Left lung (tissue), 10 donors: ENCODE results near the gene ZNF71. TPM values are rescaled to one million over a fixed set of nuclear protein-coding genes. Genes with fewer than 3 reads are reported as not detected.
"Not testable (repeated sequence)": the region's sequence is repeated elsewhere in the genome, so short reads cannot be mapped to it uniquely, and the experiment has no call there.

Experiments
- ATAC-seq: fragments of 200-7000 bp; cut with Tn5 transposase; one replicate; pipeline ENCODE4 v1.9.1; 2020; ENCODE audit warnings: moderate library complexity
- DNase-seq, 4 donors: peaks; one replicate each; pipeline ENCODE4 v3.0.0-alpha.2; 2013 to 2020
- H3K27ac ChIP-seq, 2 donors: fragments of 200-600 bp; sonication (generic) in 1 of 2; one replicate each; pipeline versions ENCODE4 v1.5.0 to v1.8.0; 2020 to 2021
- H3K27me3 ChIP-seq, 2 donors: fragments of 200-600 bp; sonication (generic) in 1 of 2; one replicate each; pipeline versions ENCODE4 v1.5.0 to v1.8.0; 2020 to 2021
- H3K36me3 ChIP-seq, 2 donors: fragments of 200-600 bp; sonication (generic) in 1 of 2; one replicate each; pipeline versions ENCODE4 v1.5.0 to v1.8.0; 2020 to 2021
- H3K4me1 ChIP-seq, 2 donors: fragments of 200-600 bp; one replicate each; pipeline ENCODE4 v1.8.0; 2021
- H3K4me3 ChIP-seq, 2 donors: fragments of 200-600 bp; sonication (generic) in 1 of 2; one replicate each; pipeline versions ENCODE4 v1.5.0 to v1.8.0; 2020 to 2021; ENCODE audit warnings: mild to moderate bottlenecking in 1 of 2
- H3K9me3 ChIP-seq, 2 donors: fragments of 200-600 bp; sonication (generic) in 1 of 2; one replicate each; pipeline versions ENCODE4 v1.5.0 to v1.8.0; 2020 to 2021
- intact Hi-C, 2 donors: fragments of 100-400 bp; cut with DNase I; formaldehyde crosslinking; loops; one replicate each; pipeline versions ENCODE4 v1.11.2 to v1.14.2; 2022
- polyA plus RNA-seq, 6 donors: library from polyadenylated mRNA; unstranded; fragments of 120-200 nt; gene quantifications; one replicate each; pipeline ENCODE4 v1.2.1, GENCODE V29; 2013; ENCODE audit not compliant: insufficient read length in 6 of 6
- total RNA-seq, 2 donors: library from RNA; stranded (reverse); fragmentation: NEBNext Ultra II Directional; extraction: Animal tissue kit (Norgen Biotek cat#: 25700); gene quantifications; one replicate each; pipeline ENCODE4 v1.2.1, GENCODE V29; 2021
- TF ChIP-seq, protein P1 (sequence below), 2 donors: fragments of 200-600 bp; sonication (generic) in 1 of 2; IDR thresholded peaks; one replicate each; pipeline versions ENCODE4 v1.5.0 to v1.8.0; 2021; ENCODE audit warnings: antibody characterized with exemption in 2 of 2
- donor health status: DM: no; HTN: yes; CAD: no.
- donor health status: DM: no; HTN: no; CAD: no.

Gene ZNF71
- total and polyA plus RNA-seq, 8 donors, result 5.6 to 10.7 (median 8.3) TPM

DNA sequence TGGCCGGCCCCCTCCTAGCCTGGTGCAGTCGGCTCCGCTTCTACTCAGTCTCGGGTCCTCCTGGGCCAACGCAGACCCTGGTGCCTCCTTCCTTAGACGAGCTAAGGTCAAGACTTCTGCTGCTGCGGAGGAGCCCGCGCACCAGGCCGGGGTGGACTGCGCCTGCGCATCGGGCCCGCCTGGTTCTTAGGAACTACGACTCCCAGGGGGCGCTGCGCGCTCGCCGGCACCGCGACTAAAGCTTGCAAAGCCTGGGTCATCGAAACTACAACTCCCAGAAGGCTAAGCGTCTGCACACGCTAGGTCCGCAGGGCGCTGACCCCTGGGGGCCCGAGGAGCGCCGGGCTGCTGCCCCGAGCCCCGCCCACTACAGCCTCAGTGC is 76.5 kb downstream of the ZNF71 start, which contains the start of gene ZNF835:
Gene ZNF835 (minus strand): TSS at position 145 of the 382 bp plus-strand sequence. CDS start 6,559 bp downstream, outside the sequence.
- peak; percentile 98 for ATAC-seq
- H3K9me3 ChIP-seq, result peaks cover 0 to 25% of the 10 kb centered on the region in 2 donors
- peak within 1 kb of the TSS in 1 of 2 donors; percentile 18 for H3K27ac ChIP-seq
- no peaks in the 10 kb centered on the region for H3K36me3 ChIP-seq
- intact Hi-C loops, result no loop called here
- H3K4me3 ChIP-seq, result peak within 1 kb of the TSS; percentile 56 to 62
- peaks cover 9 to 16% of the 10 kb centered on the region in 2 donors for H3K4me1 ChIP-seq
- H3K27me3 ChIP-seq, result no peaks in the 10 kb centered on the region
- DNase-seq, result peak; percentile 84 to 96 (median 94)
- TF ChIP-seq, protein P1, sequence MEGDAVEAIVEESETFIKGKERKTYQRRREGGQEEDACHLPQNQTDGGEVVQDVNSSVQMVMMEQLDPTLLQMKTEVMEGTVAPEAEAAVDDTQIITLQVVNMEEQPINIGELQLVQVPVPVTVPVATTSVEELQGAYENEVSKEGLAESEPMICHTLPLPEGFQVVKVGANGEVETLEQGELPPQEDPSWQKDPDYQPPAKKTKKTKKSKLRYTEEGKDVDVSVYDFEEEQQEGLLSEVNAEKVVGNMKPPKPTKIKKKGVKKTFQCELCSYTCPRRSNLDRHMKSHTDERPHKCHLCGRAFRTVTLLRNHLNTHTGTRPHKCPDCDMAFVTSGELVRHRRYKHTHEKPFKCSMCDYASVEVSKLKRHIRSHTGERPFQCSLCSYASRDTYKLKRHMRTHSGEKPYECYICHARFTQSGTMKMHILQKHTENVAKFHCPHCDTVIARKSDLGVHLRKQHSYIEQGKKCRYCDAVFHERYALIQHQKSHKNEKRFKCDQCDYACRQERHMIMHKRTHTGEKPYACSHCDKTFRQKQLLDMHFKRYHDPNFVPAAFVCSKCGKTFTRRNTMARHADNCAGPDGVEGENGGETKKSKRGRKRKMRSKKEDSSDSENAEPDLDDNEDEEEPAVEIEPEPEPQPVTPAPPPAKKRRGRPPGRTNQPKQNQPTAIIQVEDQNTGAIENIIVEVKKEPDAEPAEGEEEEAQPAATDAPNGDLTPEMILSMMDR (IDR thresholded peaks at IDR 0.05), result peak in 1 of 2 donors; percentile 37

DNA sequence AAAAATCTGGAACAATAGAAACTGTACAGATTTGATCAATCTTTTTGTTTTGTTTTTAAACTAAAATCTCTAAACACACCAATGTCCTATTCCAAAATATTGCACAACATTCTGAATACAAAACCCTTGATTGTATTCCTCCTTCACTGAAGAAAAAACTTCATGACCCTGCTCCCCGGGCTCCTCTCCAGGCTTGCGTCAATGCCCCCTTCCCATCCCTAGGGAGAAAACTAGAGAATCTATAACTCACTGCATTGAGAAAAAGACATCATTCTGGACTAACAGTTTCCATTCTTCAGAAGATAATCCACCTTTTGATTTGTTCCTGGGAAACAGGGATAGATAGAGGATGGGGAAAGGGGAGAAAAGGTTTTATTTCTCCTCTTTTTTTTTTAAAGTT is 77.5 kb downstream of the ZNF71 start:
- H3K27ac ChIP-seq, ATAC-seq, DNase-seq, H3K27me3 ChIP-seq, intact Hi-C loops, H3K36me3 ChIP-seq, H3K4me3 ChIP-seq: not testable (repeated sequence)
- H3K4me1 ChIP-seq, result peaks cover 9 to 16% of the 10 kb centered on the region in 2 donors
- H3K9me3 ChIP-seq, result peaks cover 0 to 18% of the 10 kb centered on the region in 2 donors

Other genes starting within 250 kb of the ZNF71 start
- gene ZNF582, start 201.8 kb upstream of the ZNF71 start, total RNA-seq, result 1 to 10 TPM; 2.9 to 4.3 TPM
- 10 to 100 TPM in 2 of 6 donors, 1 to 10 TPM in 4; 8.4 to 13.1 (median 9.4) TPM for gene ZNF582, start 201.8 kb upstream of the ZNF71 start, polyA plus RNA-seq
- 1 to 10 TPM; 4.8 to 6.1 TPM for gene ZNF583, start 191.0 kb upstream of the ZNF71 start, total RNA-seq
- 10 to 100 TPM in 5 of 6 donors, 1 to 10 TPM in 1; 9.5 to 13.8 (median 12.5) TPM for gene ZNF583, start 191.0 kb upstream of the ZNF71 start, polyA plus RNA-seq
- 1 to 10 TPM; 2.7 to 3.0 TPM for gene ZNF667, start 118.0 kb upstream of the ZNF71 start, total RNA-seq
- gene ZNF667, start 118.0 kb upstream of the ZNF71 start, polyA plus RNA-seq, result 10 to 100 TPM; 15.2 to 21.5 (median 19.5) TPM
- 1 to 10 TPM; 2.8 to 7.2 TPM for gene ZNF471, start 87.4 kb upstream of the ZNF71 start, total RNA-seq
- 10 to 100 TPM; 31.1 to 47.6 (median 37.1) TPM for gene ZNF471, start 87.4 kb upstream of the ZNF71 start, polyA plus RNA-seq
- gene ZFP28, start 56.4 kb upstream of the ZNF71 start, total RNA-seq, result 1 to 10 TPM; 6.3 to 7.0 TPM
- gene ZFP28, start 56.4 kb upstream of the ZNF71 start, polyA plus RNA-seq, result 10 to 100 TPM; 14.6 to 17.1 (median 15.1) TPM
- gene ZNF470, start 27.8 kb upstream of the ZNF71 start, total RNA-seq, result 1 to 10 TPM; 4.2 to 5.8 TPM
- 1 to 10 TPM; 7.9 to 8.8 (median 8.5) TPM for gene ZNF470, start 27.8 kb upstream of the ZNF71 start, polyA plus RNA-seq
- gene SMIM17, start 47.9 kb downstream of the ZNF71 start, total RNA-seq, result not detected
- gene SMIM17, start 47.9 kb downstream of the ZNF71 start, polyA plus RNA-seq, result 1 to 10 TPM; 3.0 to 3.8 (median 3.4) TPM
- 1 to 10 TPM; 2.3 to 3.0 TPM for gene ZNF835, start 76.5 kb downstream of the ZNF71 start, total RNA-seq
- 1 to 10 TPM; 3.1 to 4.9 (median 4.2) TPM for gene ZNF835, start 76.5 kb downstream of the ZNF71 start, polyA plus RNA-seq
- 1 to 10 TPM; 6.3 to 6.9 TPM for gene PEG3, start 245.4 kb downstream of the ZNF71 start, total RNA-seq
- gene PEG3, start 245.4 kb downstream of the ZNF71 start, polyA plus RNA-seq, result 10 to 100 TPM; 21.8 to 46.4 (median 26.6) TPM
- under 1 TPM; 0.12 to 0.45 TPM for gene ZIM2, start 245.4 kb downstream of the ZNF71 start, total RNA-seq
- gene ZIM2, start 245.4 kb downstream of the ZNF71 start, polyA plus RNA-seq, result 1 to 10 TPM; 1.6 to 2.9 (median 1.9) TPM